T-helper 17 cell (primary cell): ENCODE data around the gene ALDH1L2. TPM values are rescaled to one million over a fixed set of nuclear protein-coding genes. Genes with fewer than 3 reads are reported as not detected.

Source experiments
- ATAC-seq: fragments of 150-1000 bp; cut with Tn5 transposase; 2 replicates; pipeline ENCODE4 v1.10.0; 2021; ENCODE audit warnings: mild to moderate bottlenecking, moderate library complexity
- DNase-seq, 3 donors: peaks; one replicate each; pipeline versions ENCODE4 v3.0.0 to v3.0.0-alpha.2; 2020 to 2021
- H3K9me3 ChIP-seq: one replicate; pipeline ENCODE4 v1.7.0; 2013; ENCODE audit warnings: low read length, mild to moderate bottlenecking; ENCODE audit not compliant: control insufficient read depth, poor library complexity, severe bottlenecking
- H3K27ac Mint-ChIP-seq: one replicate; pipeline ENCODE4 v1.8.0; 2022; ENCODE audit warnings: mild to moderate bottlenecking, moderate library complexity, mixed read lengths
- H3K27me3 Mint-ChIP-seq: one replicate; pipeline ENCODE4 v1.8.0; 2022; ENCODE audit warnings: mixed read lengths
- H3K36me3 Mint-ChIP-seq: one replicate; pipeline ENCODE4 v1.8.0; 2022; ENCODE audit warnings: low read depth, mixed read lengths
- H3K4me1 Mint-ChIP-seq: one replicate; pipeline ENCODE4 v1.8.0; 2022; ENCODE audit warnings: mild to moderate bottlenecking, mixed read lengths
- H3K4me3 Mint-ChIP-seq: one replicate; pipeline ENCODE4 v1.8.0; 2022; ENCODE audit warnings: mild to moderate bottlenecking, moderate library complexity, mixed read lengths
- total RNA-seq, 4 donors: library from RNA in 2 of 4; stranded (reverse) in 2 of 4; gene quantifications; one replicate each; pipeline ENCODE4 v1.2.3 and lab custom pipeline; 2022 to 2026

ALDH1L2 gene
- total RNA-seq, 2 donors from 2014 or later: 0.20 TPM; not detected in 1

DNA sequence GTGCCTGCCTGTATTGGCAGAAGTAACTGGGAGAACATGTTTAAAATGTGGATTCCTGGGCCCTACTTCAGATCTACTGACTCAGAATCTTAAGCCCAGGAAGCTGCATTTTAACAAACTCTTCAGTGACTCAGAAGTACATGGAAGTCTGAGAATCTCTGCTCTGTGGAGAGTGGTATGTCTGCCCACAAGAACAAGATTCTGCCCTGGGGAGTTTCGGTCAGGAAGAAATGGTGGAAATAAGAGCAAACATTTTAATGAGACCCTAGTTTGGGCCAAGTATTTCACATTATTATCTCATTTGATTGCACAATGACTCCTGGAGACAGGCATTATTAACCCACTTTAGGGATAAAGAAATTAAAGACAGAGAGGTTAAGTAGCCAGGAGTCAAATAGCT, 8.2 kb downstream of the ALDH1L2 start:
- no peaks in the 10 kb centered on the region for H3K9me3 ChIP-seq
- Mint-ChIP-seq H3K4me3 (no peak overlapping the region), H3K27ac (no peak overlapping the region), H3K36me3 (no peaks in the 10 kb centered on the region), H3K4me1 (no peaks in the 10 kb centered on the region), H3K27me3 (peaks cover 17% of the 10 kb centered on the region)
- DNase-seq (no peak), ATAC-seq (no peak)

DNA sequence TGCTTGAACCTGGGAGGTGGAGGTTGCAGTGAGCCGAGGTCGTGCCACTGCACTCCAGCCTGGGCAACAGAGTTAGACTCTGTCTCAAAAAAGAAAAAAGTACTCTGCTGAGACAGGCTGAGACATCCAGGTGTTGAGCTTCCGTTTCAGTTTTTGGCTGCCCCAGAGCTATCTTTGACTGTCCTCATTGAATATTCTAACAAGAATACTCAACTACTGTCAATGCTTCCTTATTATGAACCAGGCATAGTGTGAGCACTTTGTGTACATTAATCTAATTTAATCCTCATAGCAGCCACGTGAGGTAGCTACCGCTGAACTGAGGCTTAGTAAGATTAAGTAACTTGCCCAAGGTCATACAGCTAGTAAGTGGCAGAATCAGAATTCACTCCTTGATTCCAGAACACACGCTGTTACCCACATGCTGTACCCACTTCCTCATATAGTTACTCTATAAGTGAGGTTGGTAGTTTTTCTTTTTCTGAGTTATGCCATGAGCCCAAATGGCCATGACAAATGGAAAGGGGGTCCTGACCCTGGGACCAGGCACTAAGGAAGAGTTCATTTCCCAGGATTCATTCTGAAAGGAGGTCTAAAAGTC, 11.3 kb downstream of the ALDH1L2 start:
- Mint-ChIP-seq H3K4me1 (no peaks in the 10 kb centered on the region), H3K27ac (no peak overlapping the region), H3K4me3 (no peak overlapping the region), H3K36me3 (no peaks in the 10 kb centered on the region), H3K27me3 (peaks cover 7% of the 10 kb centered on the region)
- no peaks in the 10 kb centered on the region for H3K9me3 ChIP-seq
- DNase-seq: no peak
- no peak for ATAC-seq

DNA sequence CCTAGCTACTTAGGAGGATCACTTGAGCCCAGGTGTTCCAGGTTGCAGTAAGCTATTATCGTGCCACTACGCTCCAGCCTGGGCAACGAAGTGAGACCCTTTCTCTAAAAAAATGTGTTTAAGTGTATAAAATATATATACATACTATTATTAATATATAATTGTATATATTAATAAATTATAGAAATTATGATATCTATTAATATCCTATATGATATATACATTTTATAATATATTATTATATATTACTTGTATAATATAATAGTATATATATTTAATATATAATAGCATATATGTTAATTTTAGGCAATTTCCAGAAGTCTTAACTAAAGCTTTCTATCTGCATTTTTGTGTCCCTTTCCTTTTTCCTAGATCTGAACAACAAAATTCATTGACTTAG, 12.3 kb downstream of the ALDH1L2 start:
- Mint-ChIP-seq H3K27me3 (peaks cover 6% of the 10 kb centered on the region), H3K27ac (no peak overlapping the region), H3K36me3 (no peaks in the 10 kb centered on the region), H3K4me3 (no peak overlapping the region), H3K4me1 (no peaks in the 10 kb centered on the region)
- DNase-seq (no peak), ATAC-seq (no peak)
- no peaks in the 10 kb centered on the region for H3K9me3 ChIP-seq

- Mint-ChIP-seq H3K27me3 (peaks cover 24% of the 10 kb centered on the region), H3K27ac (no peak overlapping the region), H3K36me3 (no peaks in the 10 kb centered on the region), H3K4me3 (no peak overlapping the region), H3K4me1 (no peaks in the 10 kb centered on the region)
- DNase-seq: no peak
- no peaks in the 10 kb centered on the region for H3K9me3 ChIP-seq
- no peak for ATAC-seq
Measured at GRCh38 chr12:105069936-105070702, 14.1 kb downstream of the ALDH1L2 start.

- H3K9me3 ChIP-seq: no peaks in the 10 kb centered on the region
- no peaks in the 10 kb centered on the region for H3K4me1 Mint-ChIP-seq
- DNase-seq (no peak), ATAC-seq (no peak)
- peaks cover 29% of the 10 kb centered on the region for H3K27me3 Mint-ChIP-seq
- H3K27ac Mint-ChIP-seq: no peak overlapping the region
- no peak overlapping the region for H3K4me3 Mint-ChIP-seq
- no peaks in the 10 kb centered on the region for H3K36me3 Mint-ChIP-seq
Measured at GRCh38 chr12:105067511-105068031, 16.7 kb downstream of the ALDH1L2 start.

DNA sequence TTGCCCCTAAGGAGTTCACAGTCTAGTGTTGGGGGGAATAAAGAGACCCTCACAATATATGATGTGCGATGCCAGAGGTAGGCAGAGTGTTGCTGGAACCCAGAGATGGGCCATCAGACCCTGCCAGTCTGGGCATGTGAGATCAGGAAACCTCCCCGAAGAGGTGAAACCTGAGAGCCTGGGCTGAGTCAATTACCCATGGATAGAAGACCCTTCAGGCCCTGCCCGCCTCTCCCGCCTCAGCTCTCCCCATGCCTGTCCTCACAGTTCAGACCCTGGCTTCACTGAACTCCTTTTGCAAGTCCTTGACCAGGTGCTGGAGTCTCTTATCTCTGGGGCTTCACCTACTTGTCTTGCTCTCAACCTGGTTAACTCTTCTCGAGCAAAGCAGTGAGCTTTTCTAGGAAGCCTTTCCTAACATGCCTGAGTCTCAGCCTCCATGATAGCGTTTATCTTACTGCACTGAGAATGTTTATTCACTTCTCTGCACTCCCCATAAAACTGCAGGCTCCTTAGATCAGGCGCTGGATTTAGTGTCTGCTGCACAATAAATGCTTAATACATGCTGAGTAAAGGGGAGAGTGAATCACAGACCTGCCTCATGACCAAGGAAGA, 19.6 kb downstream of the ALDH1L2 start:
- Mint-ChIP-seq H3K36me3 (no peaks in the 10 kb centered on the region), H3K4me3 (no peak overlapping the region), H3K27me3 (peaks cover 32% of the 10 kb centered on the region), H3K4me1 (no peaks in the 10 kb centered on the region), H3K27ac (no peak overlapping the region)
- no peaks in the 10 kb centered on the region for H3K9me3 ChIP-seq
- no peak for ATAC-seq
- DNase-seq: no peak

DNA sequence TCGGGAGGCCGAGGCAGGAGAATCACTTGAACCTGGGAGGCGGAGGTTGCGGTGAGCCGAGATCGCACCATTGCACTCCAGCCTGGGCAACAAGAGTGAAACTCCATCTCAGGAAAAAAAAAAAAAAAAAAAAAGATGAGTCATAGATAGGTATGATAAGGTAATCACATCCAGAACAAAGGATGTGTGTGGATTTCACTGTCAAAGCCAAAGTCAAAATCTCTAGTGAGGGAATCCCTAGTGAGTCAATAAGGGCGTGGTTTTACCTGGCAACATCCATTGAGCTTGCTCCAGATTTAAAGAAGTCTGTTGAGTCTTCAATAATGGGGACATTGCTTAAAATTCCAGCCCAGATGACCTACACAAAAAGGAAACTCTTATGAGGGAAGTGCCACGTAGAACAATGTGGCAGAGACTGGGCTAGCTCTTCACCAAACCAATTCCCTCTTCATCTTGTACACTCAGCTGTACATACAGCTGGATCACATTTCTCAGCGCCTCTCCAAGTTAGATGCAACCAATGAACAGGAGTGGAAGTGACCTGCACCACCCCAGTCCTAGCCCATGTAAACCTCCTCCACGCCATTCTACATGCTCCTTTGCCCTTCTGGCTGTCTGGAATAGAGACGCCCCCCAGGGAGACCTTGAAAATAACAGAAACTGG, 23.4 kb downstream of the ALDH1L2 start:
- no peaks in the 10 kb centered on the region for H3K4me1 Mint-ChIP-seq
- H3K27me3 Mint-ChIP-seq: peaks cover 21% of the 10 kb centered on the region
- no peak overlapping the region for H3K27ac Mint-ChIP-seq
- H3K36me3 Mint-ChIP-seq: peaks cover 2% of the 10 kb centered on the region
- DNase-seq (no peak), ATAC-seq (no peak)
- H3K4me3 Mint-ChIP-seq: no peak overlapping the region
- no peaks in the 10 kb centered on the region for H3K9me3 ChIP-seq

DNA sequence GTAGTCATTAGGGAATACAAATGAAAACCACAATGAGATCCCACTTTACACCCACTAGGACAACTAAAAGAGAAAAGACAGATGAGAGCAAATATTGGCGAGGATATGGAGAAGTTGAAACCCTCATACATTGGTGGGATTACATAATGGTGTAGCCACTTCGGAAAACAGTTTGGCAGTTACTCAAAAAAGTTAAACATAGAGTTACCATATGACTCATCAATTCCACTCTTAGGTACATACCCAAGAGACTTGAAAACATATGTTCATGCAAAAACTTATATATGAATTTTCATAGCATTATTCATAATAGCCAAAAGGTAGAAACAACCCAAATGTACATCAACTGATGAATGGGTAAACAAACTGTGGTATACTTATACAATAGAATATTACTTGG, 27.1 kb downstream of the ALDH1L2 start:
- Mint-ChIP-seq H3K4me3 (no peak overlapping the region), H3K27me3 (peaks cover 9% of the 10 kb centered on the region), H3K4me1 (peaks cover 5% of the 10 kb centered on the region), H3K36me3 (peaks cover 2% of the 10 kb centered on the region), H3K27ac (no peak overlapping the region)
- DNase-seq: no peak
- H3K9me3 ChIP-seq: no peaks in the 10 kb centered on the region
- ATAC-seq: no peak

DNA sequence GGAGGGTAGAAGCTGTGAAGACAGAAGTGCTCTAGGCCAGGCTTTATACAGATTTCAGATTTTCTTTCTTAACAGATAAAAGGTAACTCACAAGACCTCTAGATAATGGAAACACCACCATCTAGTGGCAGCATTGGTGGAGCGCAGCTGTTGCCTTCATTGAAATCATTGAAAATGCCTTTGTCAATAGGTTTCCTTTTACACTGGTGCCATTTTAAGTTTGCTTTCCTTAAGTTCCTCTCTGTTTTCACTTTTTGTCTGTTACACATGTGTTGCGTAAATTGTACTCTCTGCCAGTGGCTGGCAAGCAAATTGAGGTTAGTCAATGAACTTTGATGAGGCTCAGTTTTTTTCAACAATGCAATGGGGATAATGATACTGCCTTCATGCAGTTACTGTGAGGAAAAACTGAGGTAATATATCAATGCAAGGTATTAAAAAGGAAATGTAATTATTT, 31.1 kb downstream of the ALDH1L2 start:
- peaks cover 2% of the 10 kb centered on the region for H3K36me3 Mint-ChIP-seq
- peaks cover 7% of the 10 kb centered on the region for H3K4me1 Mint-ChIP-seq
- DNase-seq: peak; percentile 34 to 65 (median 45)
- no peak overlapping the region for H3K27ac Mint-ChIP-seq
- no peak overlapping the region for H3K4me3 Mint-ChIP-seq
- no peaks in the 10 kb centered on the region for H3K9me3 ChIP-seq
- ATAC-seq: peak; percentile 92
- H3K27me3 Mint-ChIP-seq: no peaks in the 10 kb centered on the region

DNA sequence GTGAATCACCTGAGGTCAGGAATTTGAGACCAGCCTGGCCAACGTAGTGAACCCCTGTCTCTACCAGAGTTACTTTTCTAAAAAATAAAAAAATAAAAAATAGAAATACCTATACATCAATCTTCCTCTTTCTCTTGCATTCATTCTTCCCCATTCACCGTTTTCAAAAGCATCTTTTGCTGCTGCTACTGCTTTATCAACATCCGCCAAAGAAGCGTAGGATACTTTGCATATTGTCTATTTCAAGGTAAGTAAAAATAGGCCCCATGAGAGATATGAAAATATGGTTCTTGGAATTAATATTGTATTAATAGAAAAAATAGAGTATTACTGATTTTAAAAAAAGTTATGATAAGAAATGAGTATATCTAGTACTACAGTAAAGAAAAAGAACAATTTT, 32.3 kb downstream of the ALDH1L2 start:
- H3K9me3 ChIP-seq: no peaks in the 10 kb centered on the region
- Mint-ChIP-seq H3K27ac (no peak overlapping the region), H3K27me3 (no peaks in the 10 kb centered on the region), H3K36me3 (peaks cover 2% of the 10 kb centered on the region), H3K4me3 (no peak overlapping the region), H3K4me1 (peaks cover 7% of the 10 kb centered on the region)
- ATAC-seq (no peak), DNase-seq (no peak)

DNA sequence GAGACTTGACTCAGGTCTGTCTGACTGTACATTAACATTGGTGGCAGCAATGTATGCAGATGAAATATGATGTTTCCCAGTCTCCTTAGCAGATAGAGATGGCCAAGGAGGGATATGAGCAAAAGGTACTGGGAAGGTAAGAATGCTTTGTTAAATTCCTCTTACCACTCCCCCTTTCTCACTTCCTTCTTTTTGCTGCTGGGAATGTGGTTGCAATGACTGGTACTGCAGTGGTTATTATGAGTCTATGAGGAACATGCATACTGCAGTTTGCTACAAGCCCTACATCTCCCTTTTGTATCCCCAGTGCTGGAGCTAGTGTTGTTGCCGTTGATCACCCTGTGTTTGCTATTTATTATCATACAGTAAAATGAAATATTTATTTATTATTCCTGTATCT, 35.9 kb downstream of the ALDH1L2 start:
- Mint-ChIP-seq H3K36me3 (no peaks in the 10 kb centered on the region), H3K4me1 (peaks cover 7% of the 10 kb centered on the region), H3K27me3 (no peaks in the 10 kb centered on the region), H3K4me3 (no peak overlapping the region), H3K27ac (no peak overlapping the region)
- H3K9me3 ChIP-seq: no peaks in the 10 kb centered on the region
- ATAC-seq (no peak), DNase-seq (no peak)

GRCh38 chr12:105047308-105047707, 37.0 kb downstream of the ALDH1L2 start:
- Mint-ChIP-seq H3K36me3 (peaks cover 2% of the 10 kb centered on the region), H3K4me1 (peaks cover 2% of the 10 kb centered on the region), H3K27ac (no peak overlapping the region), H3K4me3 (no peak overlapping the region), H3K27me3 (no peaks in the 10 kb centered on the region)
- ATAC-seq (no peak), DNase-seq (no peak)
- no peaks in the 10 kb centered on the region for H3K9me3 ChIP-seq

GRCh38 chr12:105041186-105041585, 43.1 kb downstream of the ALDH1L2 start:
- ATAC-seq (no peak), DNase-seq (no peak)
- Mint-ChIP-seq H3K4me3 (no peak overlapping the region), H3K36me3 (peaks cover 2% of the 10 kb centered on the region), H3K27ac (no peak overlapping the region), H3K4me1 (peaks cover 8% of the 10 kb centered on the region), H3K27me3 (no peaks in the 10 kb centered on the region)
- H3K9me3 ChIP-seq: no peaks in the 10 kb centered on the region
